ENCODE results near the gene PEX26.
"Not testable (repeated sequence)": the region's sequence is repeated elsewhere in the genome, so short reads cannot be mapped to it uniquely, and the experiment has no call there.

PEX26 gene

DNA sequence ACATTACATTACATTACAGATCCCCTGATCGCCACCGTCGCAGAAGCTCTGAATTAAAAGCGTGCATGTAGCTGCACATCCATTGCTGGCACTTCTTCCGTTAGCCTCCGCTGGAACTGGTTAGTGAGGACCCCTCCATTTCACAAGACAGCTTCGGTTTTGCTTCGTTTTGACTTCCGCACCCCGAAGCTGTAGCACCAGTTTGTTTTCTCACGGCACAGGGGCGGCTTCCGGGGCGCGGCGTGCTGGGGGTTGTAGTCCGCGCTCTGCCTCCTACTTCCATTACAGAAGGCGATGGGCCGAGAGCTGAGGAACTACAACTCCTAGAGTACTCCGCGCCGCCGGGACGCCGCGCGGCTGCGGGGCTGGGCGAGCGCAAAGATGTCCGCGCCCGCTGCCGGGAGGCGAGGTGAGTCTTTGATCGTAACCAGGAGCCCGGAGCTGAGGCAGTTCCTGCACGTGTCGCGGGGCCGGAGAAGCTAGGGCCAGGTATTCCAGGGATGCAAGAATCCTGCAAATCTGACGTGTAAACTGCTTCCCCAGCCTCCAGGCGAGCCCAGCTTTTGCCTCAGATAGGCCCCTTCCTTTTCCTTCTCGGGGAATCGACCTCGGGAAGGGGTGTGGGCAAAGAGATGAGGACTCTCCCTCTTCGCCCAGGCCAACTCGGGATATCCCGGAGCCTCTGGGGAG, at the start of gene PEX26:
TSS of gene PEX26 (plus strand) at position 352 of the 690 bp plus-strand sequence. CDS start 387 bp downstream, outside the sequence.
- in situ Hi-C loops (cut with MboI; ENCODE audit: low sequenced_read_pairs): no loop called here

DNA sequence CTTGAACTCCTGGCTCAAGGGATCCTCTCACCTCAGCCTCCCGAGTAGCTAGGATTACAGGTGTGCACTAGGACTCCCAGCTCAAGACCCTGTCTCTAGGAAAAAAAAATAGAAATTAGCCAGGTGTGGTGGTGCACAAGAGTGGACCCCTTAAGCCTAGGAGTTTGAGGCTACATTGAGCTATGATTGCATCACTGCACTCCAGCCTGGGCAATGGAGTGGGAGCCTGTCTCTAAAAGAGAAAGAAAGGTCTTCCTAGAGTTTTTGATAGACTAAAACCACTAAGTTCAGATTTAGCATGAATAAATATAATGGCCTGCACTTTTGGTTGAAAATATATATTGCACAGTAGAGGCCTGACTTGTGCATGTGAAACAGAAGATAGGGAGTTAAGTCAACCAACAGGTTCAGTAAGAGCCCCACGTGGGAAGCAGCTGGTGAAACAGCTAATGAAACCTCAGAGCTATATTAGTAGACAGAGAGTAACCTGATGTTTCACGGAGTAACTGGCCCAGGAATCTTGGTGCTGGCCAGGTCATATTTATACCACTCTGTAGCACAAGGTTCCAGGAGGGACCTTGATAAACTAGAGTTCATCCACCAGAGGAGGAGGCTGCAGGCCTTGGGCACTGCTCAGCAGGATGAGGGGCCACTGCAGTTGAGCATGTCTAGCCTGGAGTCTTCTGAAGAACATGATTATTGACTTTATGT, 48.8 kb upstream of the PEX26 start:
- in situ Hi-C loops (cut with MboI; ENCODE audit: low sequenced_read_pairs): no loop called here

DNA sequence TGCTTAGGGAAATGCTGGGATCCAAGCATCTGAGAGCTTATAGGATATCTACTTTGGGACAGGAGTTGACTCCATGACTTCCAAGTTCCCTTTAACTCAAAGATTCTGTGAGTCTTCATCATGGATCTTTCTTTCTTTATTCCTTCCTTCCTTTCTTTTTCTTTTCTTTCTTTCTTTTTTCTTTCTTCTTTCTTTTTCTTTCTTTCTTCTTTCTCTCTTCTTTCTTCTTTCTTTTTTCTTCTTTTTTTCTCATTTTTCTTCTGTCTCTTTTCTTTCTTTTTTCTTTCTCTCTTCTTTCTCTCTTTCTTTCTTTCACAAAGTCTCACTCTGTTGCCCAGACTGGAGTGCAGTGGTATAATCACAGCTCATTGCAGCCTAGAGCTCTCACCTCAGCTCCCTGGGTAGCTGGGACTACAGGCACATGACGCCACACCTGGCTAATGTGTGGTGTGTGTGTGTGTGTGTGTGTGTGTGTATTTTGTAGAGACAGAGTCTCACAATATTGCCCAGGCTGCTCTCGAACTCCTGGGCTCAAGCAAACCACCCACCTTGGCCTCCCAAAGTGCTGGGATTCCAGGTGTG, 48.0 kb upstream of the PEX26 start:
- in situ Hi-C loops (cut with MboI; ENCODE audit: low sequenced_read_pairs): no loop called here

DNA sequence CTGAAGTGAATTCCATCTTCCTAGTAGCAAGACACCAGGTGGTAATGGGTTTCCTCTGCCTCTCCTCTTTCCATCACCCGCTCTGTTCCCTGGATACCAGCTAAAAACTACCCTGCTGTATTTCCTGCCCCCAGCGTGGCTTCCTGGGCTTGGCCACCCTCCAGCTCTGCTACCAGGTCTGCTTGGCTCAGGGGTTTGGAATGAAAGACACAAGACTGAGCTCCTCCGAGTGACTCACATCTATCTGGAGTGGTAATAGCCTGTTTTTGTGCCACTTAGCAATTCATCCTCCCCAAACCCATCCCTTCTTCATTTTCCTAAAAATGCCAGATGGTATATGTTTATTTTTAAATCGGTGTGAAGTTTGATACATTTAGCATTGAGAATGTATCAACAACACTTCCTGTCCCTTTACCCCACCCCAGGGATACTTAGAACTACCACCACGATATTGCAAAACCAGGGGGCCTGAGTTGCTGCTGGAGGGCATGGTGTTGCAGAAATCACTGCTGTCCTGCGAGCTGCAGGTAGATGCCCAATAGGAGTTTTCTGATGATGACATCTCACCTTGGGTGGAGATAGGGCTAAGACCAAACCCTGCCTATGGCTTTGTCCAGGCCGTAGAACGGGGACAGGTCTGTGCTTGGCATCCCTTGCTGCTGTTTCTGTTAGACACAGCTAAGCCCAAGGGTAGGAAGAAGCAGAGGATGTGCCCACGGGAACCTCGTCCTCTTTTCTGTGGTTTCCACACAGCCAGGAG, 45.9 kb upstream of the PEX26 start:
- in situ Hi-C loops (cut with MboI; ENCODE audit: low sequenced_read_pairs): no loop called here

DNA sequence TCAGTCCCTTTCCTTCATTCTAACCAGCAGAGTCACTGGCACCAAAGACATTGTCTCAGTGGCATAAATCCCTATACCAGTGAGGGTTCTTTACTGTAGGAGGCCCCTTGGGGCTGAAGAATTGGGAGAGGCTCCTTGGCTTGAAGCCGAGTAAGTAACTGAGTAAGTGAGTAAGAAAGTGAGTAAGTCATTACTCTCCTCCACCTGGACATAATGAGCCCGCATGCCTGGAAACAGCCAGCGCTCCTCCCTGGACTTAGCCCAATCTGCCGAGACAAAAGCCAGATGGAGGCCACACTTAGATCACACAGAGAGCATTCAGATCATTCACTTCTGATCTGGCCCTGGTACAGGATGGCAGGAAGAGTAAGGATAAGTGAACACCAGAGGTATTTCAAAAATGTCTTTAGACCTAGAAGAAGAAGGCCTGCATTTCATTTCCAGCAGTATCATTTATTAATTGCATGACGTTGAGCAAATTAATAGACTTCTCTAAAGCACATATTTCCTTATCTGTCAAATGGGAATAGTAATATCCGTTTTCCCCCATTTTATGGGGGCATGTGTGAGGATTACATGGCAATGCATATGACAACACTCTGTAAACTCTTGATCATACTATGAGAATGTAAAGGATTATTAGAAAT, 45.2 kb upstream of the PEX26 start:
- in situ Hi-C loops (cut with MboI; ENCODE audit: low sequenced_read_pairs): no loop called here

DNA sequence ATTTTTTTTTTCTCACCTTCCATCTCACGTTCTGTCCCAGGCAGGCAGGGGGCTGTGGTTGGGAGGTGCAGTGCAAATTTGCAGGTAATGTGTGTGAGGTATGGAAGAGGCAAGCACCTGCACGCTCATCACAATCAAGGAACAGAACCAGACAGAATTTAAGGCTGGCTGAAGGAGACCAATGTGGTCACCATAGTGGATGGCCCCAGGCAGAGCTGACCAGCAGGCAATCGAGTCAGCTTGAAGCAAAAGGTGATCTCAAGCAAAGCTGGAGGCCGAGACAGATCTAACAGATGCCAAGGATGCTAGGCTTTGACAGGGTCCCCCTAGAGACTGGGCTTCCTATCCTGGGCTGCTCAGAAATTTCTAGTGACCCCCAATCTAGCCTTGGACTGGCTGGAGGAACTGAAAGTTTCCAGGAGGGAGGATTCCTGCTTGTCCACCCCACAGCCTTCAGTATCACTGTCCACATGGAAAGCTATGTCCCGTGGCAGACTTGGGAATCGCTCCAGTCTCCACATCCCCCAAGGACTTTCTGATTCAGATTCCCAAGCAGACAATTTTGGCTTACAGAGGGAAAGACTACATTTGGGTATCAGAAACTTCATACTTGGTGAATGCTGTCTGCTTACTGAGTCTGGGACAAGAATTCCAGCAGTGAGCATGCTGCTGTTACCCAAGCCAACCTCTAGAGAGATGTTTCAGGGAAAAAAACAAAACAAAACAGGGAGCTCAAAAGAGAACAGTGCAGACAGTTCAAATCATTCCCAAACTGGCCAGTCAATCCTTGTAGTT, 44.4 kb upstream of the PEX26 start:
- in situ Hi-C loops (cut with MboI; ENCODE audit: low sequenced_read_pairs): no loop called here

DNA sequence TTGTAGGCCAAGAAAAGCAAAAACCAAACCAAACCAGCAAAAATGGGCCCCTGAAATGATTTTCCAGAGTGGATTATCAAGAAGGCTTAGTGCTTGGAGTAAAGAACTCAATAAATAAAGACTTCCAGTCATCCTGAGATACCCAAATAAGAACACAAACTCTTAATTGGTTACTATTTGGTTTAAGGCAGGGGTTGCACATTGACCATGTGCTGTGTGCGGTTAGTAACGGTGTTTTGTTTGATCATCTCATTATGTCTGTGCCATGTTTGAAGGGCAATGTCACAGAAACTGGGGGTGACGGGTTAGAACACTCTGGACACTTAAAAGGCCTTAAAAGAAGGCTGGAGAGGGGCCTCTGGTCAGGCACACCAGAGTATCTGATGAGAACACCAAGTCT, 43.7 kb upstream of the PEX26 start:
- in situ Hi-C loops (cut with MboI; ENCODE audit: low sequenced_read_pairs): no loop called here

DNA sequence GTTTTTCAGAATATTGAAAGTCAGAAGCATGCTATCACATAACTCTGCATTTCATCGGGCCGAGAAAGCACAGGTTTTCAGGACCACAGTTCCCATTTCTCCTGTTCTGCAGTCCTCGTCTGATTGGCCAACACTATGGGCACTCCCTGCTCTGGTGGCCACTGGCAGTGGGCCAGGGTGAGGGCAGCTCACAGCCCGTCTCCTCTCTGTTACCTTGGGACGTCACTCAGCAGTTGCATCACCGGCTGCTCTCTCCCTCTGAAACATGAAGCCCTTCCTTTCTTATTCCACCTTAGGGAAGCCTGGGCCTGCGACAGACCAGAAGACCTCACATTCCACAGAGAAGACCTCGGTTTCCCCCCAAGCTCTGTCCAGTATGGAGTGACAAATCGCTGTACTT, 42.0 kb upstream of the PEX26 start:
- in situ Hi-C loops (cut with MboI; ENCODE audit: low sequenced_read_pairs): no loop called here

DNA sequence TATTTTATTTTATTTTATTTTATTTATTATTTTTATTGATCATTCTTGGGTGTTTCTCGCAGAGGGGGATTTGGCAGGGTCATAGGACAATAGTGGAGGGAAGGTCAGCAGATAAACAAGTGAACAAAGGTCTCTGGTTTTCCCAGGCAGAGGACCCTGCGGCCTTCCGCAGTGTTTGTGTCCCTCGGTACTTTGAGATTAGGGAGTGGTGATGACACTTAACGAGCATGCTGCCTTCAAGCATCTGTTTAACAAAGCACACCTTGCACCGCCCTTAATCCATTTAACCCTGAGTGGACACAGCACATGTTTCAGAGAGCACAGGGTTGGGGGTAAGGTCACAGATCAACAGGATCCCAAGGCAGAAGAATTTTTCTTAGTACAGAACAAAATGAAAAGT, 36.9 kb upstream of the PEX26 start:
- in situ Hi-C loops (cut with MboI; ENCODE audit: low sequenced_read_pairs): not testable (repeated sequence)

DNA sequence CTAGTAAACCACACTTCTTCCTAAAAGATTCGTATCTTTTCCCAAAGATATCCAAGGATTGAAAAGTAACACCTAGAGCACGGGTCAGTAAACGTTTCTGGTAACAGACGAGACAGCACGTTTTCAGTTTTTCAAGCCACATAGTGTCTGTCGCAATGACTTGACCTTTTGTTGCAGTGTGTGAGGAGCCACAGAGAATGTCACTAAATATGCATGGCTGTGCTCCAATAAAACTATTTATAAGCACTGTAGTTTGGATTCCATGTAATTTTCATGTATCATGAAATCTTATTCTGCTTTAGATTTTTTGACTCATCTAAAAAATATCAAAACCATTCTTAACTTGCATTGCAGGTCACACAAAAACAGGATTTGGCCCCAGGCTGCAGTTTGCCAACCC, 35.1 kb upstream of the PEX26 start:
- in situ Hi-C loops (cut with MboI; ENCODE audit: low sequenced_read_pairs): no loop called here

DNA sequence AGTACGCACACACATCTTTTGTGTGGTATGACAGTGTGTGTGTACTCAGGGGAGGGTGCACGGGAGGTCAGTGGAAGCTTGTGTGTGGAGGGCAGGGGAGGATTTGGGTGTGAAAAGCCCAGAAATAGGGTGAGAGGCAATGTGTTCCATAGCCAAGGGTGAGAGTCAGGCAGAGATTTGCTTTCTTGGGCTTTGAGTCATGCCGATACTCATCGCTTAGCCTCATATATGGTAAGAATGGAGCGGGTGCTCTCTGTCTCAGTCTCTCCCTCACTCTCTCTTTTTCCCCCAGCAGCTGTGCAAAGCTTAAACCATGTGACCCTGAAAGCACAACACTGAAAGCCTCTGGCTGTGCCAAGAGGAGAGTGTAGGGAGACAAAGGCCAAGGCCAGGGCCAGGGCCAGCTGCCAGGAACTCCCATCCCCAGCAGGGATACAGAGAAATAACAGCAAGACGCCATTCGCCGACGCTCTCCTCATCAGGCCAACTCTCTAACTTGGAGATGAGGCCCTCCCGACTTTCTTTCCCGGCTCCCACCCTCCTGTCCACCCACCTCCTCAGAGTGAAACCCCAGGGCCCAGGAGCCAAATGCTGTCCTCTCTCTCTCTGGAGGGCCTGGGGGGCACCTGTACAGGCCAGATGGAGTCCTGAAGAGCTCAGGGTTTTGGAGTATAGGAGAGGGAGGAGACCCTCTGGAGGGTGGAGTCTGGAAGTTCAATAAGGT, 33.1 kb upstream of the PEX26 start:
- in situ Hi-C loops (cut with MboI; ENCODE audit: low sequenced_read_pairs): no loop called here

DNA sequence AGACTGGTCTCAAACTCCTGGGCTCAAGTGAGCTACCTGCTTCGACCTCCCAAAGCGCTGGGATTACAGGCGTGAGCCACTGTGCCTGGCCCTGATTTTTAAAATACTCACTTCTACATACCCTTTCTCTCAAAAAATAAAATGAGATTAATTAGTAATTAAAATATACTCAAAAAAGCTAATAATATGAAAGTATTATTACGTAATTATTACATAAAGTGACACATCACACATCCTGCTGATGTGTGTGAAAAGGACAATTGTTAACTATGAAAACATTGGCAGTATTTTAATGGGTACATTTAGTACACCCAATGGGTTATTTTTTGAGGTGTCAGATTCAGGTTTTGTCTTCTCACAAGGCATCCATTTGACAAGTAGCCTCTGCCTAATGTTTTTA, 32.0 kb upstream of the PEX26 start:
- in situ Hi-C loops (cut with MboI; ENCODE audit: low sequenced_read_pairs): no loop called here

DNA sequence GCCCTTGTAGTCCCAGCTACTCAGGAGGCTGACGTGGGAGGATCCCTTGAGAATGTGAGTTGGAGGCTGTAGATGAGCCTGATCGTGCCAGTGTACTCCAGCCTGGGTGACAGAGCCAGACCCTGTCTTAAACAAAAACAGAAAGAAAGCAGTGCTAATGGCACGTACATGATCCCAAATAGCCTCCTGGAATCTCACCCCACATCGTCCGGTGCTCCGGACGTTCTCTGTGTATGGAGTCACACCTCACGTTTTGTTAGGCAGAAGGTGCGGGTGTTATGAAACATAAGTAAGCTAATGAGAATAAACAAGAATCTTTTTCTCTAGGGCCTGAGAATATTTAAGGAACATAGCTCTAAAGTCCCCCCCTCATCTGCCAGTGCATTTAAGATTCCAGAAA, 29.7 kb upstream of the PEX26 start:
- in situ Hi-C loops (cut with MboI; ENCODE audit: low sequenced_read_pairs): no loop called here

DNA sequence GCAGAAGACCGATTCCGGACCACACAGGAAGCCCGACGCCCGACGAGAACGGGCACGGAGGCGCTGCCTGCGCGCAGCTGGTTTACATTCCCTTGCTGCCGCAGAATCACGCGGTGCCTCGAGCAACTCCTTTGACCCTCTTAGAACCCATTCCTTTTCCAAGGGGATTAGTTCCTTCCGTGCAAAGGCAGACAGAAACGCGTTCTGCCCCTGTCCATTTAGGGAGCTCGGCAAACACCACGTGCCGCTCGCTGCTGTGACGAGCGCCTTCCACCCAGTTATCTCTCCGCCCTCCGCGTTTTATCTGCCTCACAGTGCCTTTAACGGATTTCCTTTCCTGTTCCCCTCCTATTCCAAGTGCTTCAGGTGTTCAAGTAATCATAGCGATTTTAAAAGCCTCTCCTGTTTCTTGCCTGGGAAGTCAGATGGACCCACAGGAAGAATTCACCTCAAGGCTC, 29.3 kb upstream of the PEX26 start:
- in situ Hi-C loops (cut with MboI; ENCODE audit: low sequenced_read_pairs): no loop called here

DNA sequence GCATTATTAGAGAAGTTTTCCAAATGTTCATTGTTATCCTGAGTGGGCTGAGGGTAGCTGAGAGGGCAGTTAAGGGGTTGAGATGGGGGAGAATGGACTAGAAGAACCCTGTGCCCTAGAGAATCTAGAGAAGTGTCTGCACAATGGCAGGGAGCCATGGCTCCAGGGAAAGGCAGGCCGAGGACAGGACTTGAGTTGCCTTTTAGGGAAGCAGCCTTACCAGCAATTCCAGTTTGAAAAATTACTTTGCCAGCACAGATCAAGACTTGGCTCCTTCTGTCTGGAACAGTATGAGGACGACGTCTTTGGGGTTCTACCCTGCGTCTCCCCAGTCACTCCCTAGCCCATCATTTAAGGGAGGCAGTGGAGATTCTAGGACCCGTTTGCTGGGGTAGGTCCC, 27.7 kb upstream of the PEX26 start:
- in situ Hi-C loops (cut with MboI; ENCODE audit: low sequenced_read_pairs): loop anchor here (25.0 kb wide), 1 partner anchor 138 kb away; no protein-coding TSS in a partner anchor

DNA sequence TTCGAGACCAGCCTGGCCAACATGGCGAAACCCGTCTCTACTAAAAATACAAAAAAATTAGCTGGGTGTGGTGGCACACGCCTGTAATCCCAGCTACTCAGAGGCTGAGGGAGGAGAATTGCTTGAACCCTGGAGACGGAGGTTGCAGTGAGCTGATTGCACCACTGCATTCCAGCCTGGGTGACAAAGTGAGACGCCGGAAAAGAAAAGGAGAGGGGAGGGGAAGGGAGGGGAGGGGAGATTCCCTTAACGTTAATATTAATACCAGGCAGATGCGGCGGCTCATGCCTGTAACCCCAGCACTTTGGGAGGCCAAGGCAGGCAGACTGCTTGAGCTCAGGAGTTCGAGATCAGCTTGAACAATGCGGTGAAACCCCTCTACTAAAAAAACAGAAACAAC, 26.7 kb upstream of the PEX26 start:
- in situ Hi-C loops (cut with MboI; ENCODE audit: low sequenced_read_pairs): loop anchor here (25.0 kb wide), 1 partner anchor 139 kb away; no protein-coding TSS in a partner anchor

DNA sequence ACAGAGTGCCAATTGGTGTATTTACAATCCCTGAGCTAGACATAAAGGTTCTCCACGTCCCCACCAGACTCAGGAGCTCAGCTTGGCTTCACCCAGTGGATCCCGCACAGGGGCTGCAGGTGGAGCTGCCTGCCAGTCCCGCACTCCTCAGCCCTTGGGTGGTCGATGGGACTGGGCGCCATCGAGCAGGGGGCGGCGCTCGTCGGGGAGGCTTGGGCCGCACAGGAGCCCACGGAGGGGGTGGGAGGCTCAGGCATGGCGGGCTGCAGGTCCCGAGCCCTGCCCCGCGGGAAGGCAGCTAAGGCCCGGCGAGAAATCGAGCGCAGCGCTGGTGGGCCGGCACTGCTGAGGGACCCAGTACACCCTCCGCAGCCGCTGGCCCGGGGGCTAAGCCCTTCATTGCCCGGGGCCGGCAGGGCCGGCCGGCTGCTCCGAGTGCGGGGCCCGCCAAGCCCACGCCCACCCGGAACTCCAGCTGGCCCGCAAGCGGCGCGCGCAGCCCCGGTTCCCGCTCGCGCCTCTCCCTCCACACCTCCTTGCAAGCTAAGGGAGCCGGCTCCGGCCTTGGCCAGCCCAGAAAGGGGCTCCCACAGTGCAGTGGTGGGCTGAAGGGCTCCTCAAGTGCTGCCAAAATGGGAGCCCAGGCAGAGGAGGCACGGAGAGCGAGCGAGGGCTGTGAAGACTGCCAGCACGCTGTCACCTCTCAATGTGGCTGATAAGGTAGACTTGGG, 24.4 kb upstream of the PEX26 start:
- in situ Hi-C loops (cut with MboI; ENCODE audit: low sequenced_read_pairs): loop anchor here (25.0 kb wide), 1 partner anchor 141 kb away; no protein-coding TSS in a partner anchor

DNA sequence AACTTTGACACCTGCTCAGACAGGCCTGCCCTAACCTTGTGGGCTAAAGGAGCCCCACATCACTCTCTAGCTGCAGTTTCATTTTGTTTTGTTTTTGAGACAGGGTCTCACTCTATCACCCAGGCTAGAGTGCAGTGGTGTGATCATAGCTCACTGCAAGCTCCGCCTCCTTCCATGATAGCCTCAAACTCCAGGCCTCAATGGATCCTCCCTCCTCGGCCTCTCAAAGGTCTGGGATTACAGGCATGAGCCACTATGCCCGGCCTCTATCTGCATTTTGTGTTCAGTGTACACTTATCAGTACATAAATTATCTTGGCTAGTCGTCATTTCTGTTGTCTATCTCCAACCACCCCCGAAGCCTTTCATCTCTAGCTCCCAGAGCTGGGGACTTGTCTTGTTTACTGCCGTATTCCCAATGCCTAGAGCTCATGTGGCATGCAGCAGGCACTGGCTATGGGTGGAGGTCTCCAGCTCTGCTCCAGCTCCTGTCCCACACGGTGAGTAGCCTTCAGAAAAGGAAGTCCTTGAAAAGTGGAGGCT, 22.1 kb upstream of the PEX26 start:
- in situ Hi-C loops (cut with MboI; ENCODE audit: low sequenced_read_pairs): loop anchor here (25.0 kb wide), 1 partner anchor 143 kb away; no protein-coding TSS in a partner anchor
